ENCODE results near the gene NBAS.

NBAS gene

GRCh38 chr2:15560988-15561573 is at the start of gene NBAS:
TSS of gene NBAS (minus strand) at chr2:15561334. CDS start at chr2:15561304, 30 bp downstream.
- DNase-seq (ENCODE audit: low read depth in 2 of 2) = peak; percentile 63 to 66

- no peak for DNase-seq (ENCODE audit: low read depth in 2 of 2)
Measured at GRCh38 chr2:15610430-15610952, 49.4 kb upstream of the NBAS start.

- DNase-seq (ENCODE audit: low read depth in 2 of 2) = no peak
Measured at GRCh38 chr2:15609341-15610042, 48.4 kb upstream of the NBAS start.

- no peak for DNase-seq (ENCODE audit: low read depth in 2 of 2)
Measured at GRCh38 chr2:15608392-15608761, 47.2 kb upstream of the NBAS start.

- DNase-seq (ENCODE audit: low read depth in 2 of 2) = no peak
Measured at GRCh38 chr2:15607709-15608391, 46.7 kb upstream of the NBAS start.

- no peak for DNase-seq (ENCODE audit: low read depth in 2 of 2)
Measured at GRCh38 chr2:15606481-15607441, 45.6 kb upstream of the NBAS start.

GRCh38 chr2:15605721-15606120 is 44.6 kb upstream of the NBAS start:
- no peak for DNase-seq (ENCODE audit: low read depth in 2 of 2)

GRCh38 chr2:15603948-15604347 is 42.8 kb upstream of the NBAS start:
- no peak for DNase-seq (ENCODE audit: low read depth in 2 of 2)

GRCh38 chr2:15603044-15603765 is 42.1 kb upstream of the NBAS start:
- no peak for DNase-seq (ENCODE audit: low read depth in 2 of 2)

- DNase-seq (ENCODE audit: low read depth in 2 of 2) = no peak
Measured at GRCh38 chr2:15602393-15602792, 41.3 kb upstream of the NBAS start.

GRCh38 chr2:15601681-15602080 is 40.5 kb upstream of the NBAS start:
- DNase-seq (ENCODE audit: low read depth in 2 of 2) = no peak

- no peak for DNase-seq (ENCODE audit: low read depth in 2 of 2)
Measured at GRCh38 chr2:15599994-15600393, 38.9 kb upstream of the NBAS start.

- DNase-seq (ENCODE audit: low read depth in 2 of 2) = no peak
Measured at GRCh38 chr2:15596968-15597367, 35.8 kb upstream of the NBAS start.

- no peak for DNase-seq (ENCODE audit: low read depth in 2 of 2)
Measured at GRCh38 chr2:15596350-15596749, 35.2 kb upstream of the NBAS start.

GRCh38 chr2:15595936-15596335 is 34.8 kb upstream of the NBAS start:
- DNase-seq (ENCODE audit: low read depth in 2 of 2) = no peak

GRCh38 chr2:15595342-15595905 is 34.3 kb upstream of the NBAS start:
- no peak for DNase-seq (ENCODE audit: low read depth in 2 of 2)

GRCh38 chr2:15594291-15595256 is 33.4 kb upstream of the NBAS start:
- DNase-seq (ENCODE audit: low read depth in 2 of 2) = no peak

GRCh38 chr2:15593327-15593705 is 32.2 kb upstream of the NBAS start:
- DNase-seq (ENCODE audit: low read depth in 2 of 2) = no peak

- DNase-seq (ENCODE audit: low read depth in 2 of 2) = peak; percentile 75 to 82
Measured at GRCh38 chr2:15591692-15592463, 30.7 kb upstream of the NBAS start, which contains the start of gene DDX1. TSS of gene DDX1 (plus strand) at chr2:15591868. CDS start at chr2:15591934, 66 bp downstream.
